K562 (cell line): ENCODE results near the gene E2F7. TPM values are rescaled to one million over a fixed set of nuclear protein-coding genes. Genes with fewer than 3 reads are reported as not detected.

ENCODE experiments used
- ATAC-seq: fragments of 200-7000 bp; cut with Tn5 transposase; 3 replicates; pipeline ENCODE4 v1.9.1; 2020; ENCODE audit warnings: moderate library complexity
- BruUV-seq: library from RNA; stranded (reverse); fragments of 400-500 nt; replicated peaks from 2 replicates; lab custom pipeline; 2021; lab: Mats Ljungman, UMichigan
- CTCF ChIA-PET: fragments of 300-600 bp; formaldehyde crosslinking; extraction: SDS; loops from one replicate; lab custom pipeline; 2021; ENCODE audit warnings: low intra/inter-chr PET ratio; lab: Yijun Ruan, JAX
- POLR2A ChIA-PET: fragments of 300-600, 350-650 bp; sonication (Branson Sonifier 250); formaldehyde crosslinking; extraction: SDS; loops from one replicate; lab custom pipeline; 2021; ENCODE audit warnings: antibody characterized with exemption, inconsistent platforms; lab: Yijun Ruan, JAX
- DNase-seq, 4 experiments: peaks; one replicate each; pipeline versions ENCODE4 v3.0.0 to v3.0.0-alpha.2; 2011 to 2018; ENCODE audit warnings: low spot score in 3 of 4, mixed read lengths in 3 of 4; ENCODE audit errors: extremely low read depth in 1 of 4
- FAIRE-seq: peaks from 2 replicates; lab custom pipeline; 2011; peaks lifted over from hg19 to GRCh38; lab: Jason Lieb, UNC
- H2AFZ ChIP-seq: 2 replicates; pipeline ENCODE4 v1.6.0; 2011; ENCODE audit warnings: low read depth, low read length, control low read depth, inconsistent platforms
- H3K27ac ChIP-seq: fragments of 200-600 bp; 3 replicates; pipeline ENCODE4 v1.8.0; 2011; ENCODE audit warnings: low read depth, mild to moderate bottlenecking, control low read depth, inconsistent platforms, low read length, moderate library complexity, mixed read lengths; ENCODE audit errors: extremely low read depth
- H3K27me3 ChIP-seq, 2 experiments: fragments of 300-600 bp in 1 of 2; 2 replicates in 1 of 2; 3 replicates in 1 of 2; pipeline versions ENCODE4 v1.6.0 to v1.8.0; 2011; ENCODE audit warnings: inconsistent platforms in 2 of 2, low read length in 2 of 2, mild to moderate bottlenecking in 1 of 2, mixed read lengths in 1 of 2, moderate library complexity in 1 of 2; ENCODE audit not compliant: control insufficient read depth in 2 of 2, insufficient read depth in 2 of 2
- H3K36me3 ChIP-seq: fragments of 300-600 bp; 3 replicates; pipeline ENCODE4 v1.8.0; 2011; ENCODE audit warnings: mild to moderate bottlenecking, low read length, inconsistent platforms; ENCODE audit not compliant: control insufficient read depth, insufficient read depth
- H3K4me1 ChIP-seq, 2 experiments: fragments of 200-600 bp in 1 of 2; replicated peaks in 1 of 2; 2 replicates in 1 of 2; 3 replicates in 1 of 2; pipeline versions ENCODE4 v1.5.1 to v1.8.0; 2011; ENCODE audit warnings: inconsistent platforms in 2 of 2, low read length in 2 of 2, mild to moderate bottlenecking in 1 of 2, mixed read lengths in 1 of 2, moderate library complexity in 1 of 2; ENCODE audit not compliant: control insufficient read depth in 2 of 2, insufficient read depth in 2 of 2
- H3K4me2 ChIP-seq: 2 replicates; pipeline ENCODE4 v1.6.1; 2011; ENCODE audit warnings: low read length, control low read depth, inconsistent platforms, mixed read lengths; ENCODE audit not compliant: insufficient read depth
- H3K4me3 ChIP-seq: fragments of 200-600 bp; sonication (generic), shearing (Covaris generic); 2 replicates; pipeline ENCODE4 v1.5.1; 2016; ENCODE audit warnings: control low read depth, inconsistent platforms
- H3K79me2 ChIP-seq: fragments of 200-600 bp; 3 replicates; pipeline ENCODE4 v1.8.0; 2011; ENCODE audit warnings: low read length, inconsistent platforms; ENCODE audit not compliant: control insufficient read depth, insufficient read depth
- H3K9ac ChIP-seq, 2 experiments: 2 replicates each; pipeline versions ENCODE4 v1.6.0 to v1.6.1; 2011; ENCODE audit warnings: low read depth in 2 of 2, low read length in 2 of 2, control low read depth in 1 of 2, inconsistent platforms in 1 of 2, mild to moderate bottlenecking in 1 of 2, mixed read lengths in 1 of 2; ENCODE audit not compliant: insufficient read depth in 1 of 2
- H3K9me1 ChIP-seq: one replicate; pipeline ENCODE4 v1.6.0; 2011; ENCODE audit warnings: inconsistent platforms, mild to moderate bottlenecking, low read length, moderate library complexity; ENCODE audit not compliant: control insufficient read depth, insufficient read depth
- H3K9me3 ChIP-seq: replicated peaks from 2 replicates; pipeline ENCODE4 v1.5.1; 2011; ENCODE audit warnings: low read depth, low read length, inconsistent platforms; ENCODE audit not compliant: control insufficient read depth, insufficient read depth
- H4K20me1 ChIP-seq: replicated peaks from 2 replicates; pipeline ENCODE4 v1.6.1; 2011; ENCODE audit warnings: low read length, inconsistent platforms, mixed read lengths; ENCODE audit not compliant: control insufficient read depth, insufficient read depth
- HIVEP1 ChIP-seq: fragments of 250-450 bp; sonication (Bioruptor Pico); IDR thresholded peaks from 2 replicates; pipeline ENCODE4 v1.4.0; 2020; ENCODE audit warnings: mild to moderate bottlenecking
- NONO ChIP-seq, 2 experiments: fragments of 200-400 bp in 1 of 2; fragments of 450-650 bp in 1 of 2; formaldehyde crosslinking in 1 of 2; IDR thresholded peaks; 2 replicates each; pipeline ENCODE4 v1.6.1; 2017; ENCODE audit warnings: low read depth in 2 of 2, mild to moderate bottlenecking in 2 of 2, moderate library complexity in 2 of 2, low read length in 1 of 2
- SMARCA4 ChIP-seq: fragments of 450-650 bp; IDR thresholded peaks from 2 replicates; pipeline ENCODE4 v1.6.1; 2016
- THRAP3 ChIP-seq: fragments of 450-650 bp; IDR thresholded peaks from 2 replicates; pipeline ENCODE4 v1.6.1; 2016; ENCODE audit warnings: mild to moderate bottlenecking, inconsistent platforms, borderline replicate concordance
- ZBTB17 ChIP-seq: fragments of 450-650 bp; formaldehyde crosslinking; IDR thresholded peaks from 2 replicates; pipeline ENCODE4 v1.4.0; 2020; ENCODE audit warnings: mild to moderate bottlenecking
- ZNF224 ChIP-seq: sonication (generic); formaldehyde crosslinking; IDR thresholded peaks from 2 replicates; pipeline ENCODE4 v1.8.0; 2022; ENCODE audit warnings: mild to moderate bottlenecking, missing genetic modification reagents
- ZNF282 ChIP-seq: sonication (generic); formaldehyde crosslinking; IDR thresholded peaks from 2 replicates; pipeline ENCODE4 v1.8.1; 2023; ENCODE audit warnings: missing genetic modification reagents
- WGBS: fragments of 100-300 bp; shearing (Covaris generic); methylation state at CpG from one replicate; pipeline ENCODE4 v1.1.6; 2016; ENCODE audit warnings: low coverage, mixed read lengths; ENCODE audit not compliant: insufficient coverage; ENCODE audit errors: missing lambda C conversion rate; 5-methylcytosine and 5-hydroxymethylcytosine counted together
- in situ Hi-C: fragments of 300-500 bp; cut with MboI; formaldehyde crosslinking; loops from 4 replicates; pipeline ENCODE4 v1.15.0; 2018; ENCODE audit warnings: inconsistent platforms, mixed read lengths
- intact Hi-C: fragments of 100-400 bp; cut with micrococcal nuclease; formaldehyde crosslinking; loops from 2 replicates; pipeline ENCODE4 v1.14.2; 2022
- polyA plus RNA-seq, 8 experiments: library from polyadenylated mRNA; depleted of rRNA in 4 of 8; stranded (reverse) in 5 of 8; unstranded in 3 of 8; fragments of >200 nt; fragmentation: Nextera tagmentation in 2 of 8; fragmentation: Illumina TruSeq in 1 of 8; extraction: Ambion mirVana in 2 of 8; extraction: Trizol in 1 of 8; gene quantifications; 2 replicates each; pipeline versions ENCODE4 v1.2.1 to v1.2.3, GENCODE V29; 2011 to 2014; ENCODE audit warnings: inconsistent platforms in 1 of 8, missing spikeins in 1 of 8
- total RNA-seq, 7 experiments: library from RNA; depleted of rRNA in 6 of 7; stranded (reverse); fragments of >200 nt in 6 of 7; fragmentation: Illumina TruSeq in 2 of 7; extraction: Trizol in 2 of 7; gene quantifications; 2 replicates each; pipeline versions ENCODE4 v1.2.1 to v1.2.3, GENCODE V29; 2011 to 2021; ENCODE audit warnings: low replicate concordance in 1 of 7
- TF ChIP-seq, protein P1 (sequence below): fragments of 250-450 bp; sonication (Bioruptor Pico); IDR thresholded peaks from 2 replicates; pipeline ENCODE4 v1.8.0; 2021; ENCODE audit warnings: borderline replicate concordance, mild to moderate bottlenecking, moderate library complexity; ENCODE audit not compliant: poor library complexity, severe bottlenecking
- TF ChIP-seq, protein P2 (sequence below): fragments of 250-450 bp; sonication (Bioruptor Pico); IDR thresholded peaks from 2 replicates; pipeline ENCODE4 v1.9.0; 2021; ENCODE audit warnings: mild to moderate bottlenecking
- TF ChIP-seq, protein P3 (sequence below): fragments of 450-650 bp; formaldehyde crosslinking; conservative IDR thresholded peaks from 2 replicates; pipeline ENCODE4 v1.4.0; 2022; ENCODE audit warnings: mild to moderate bottlenecking, missing genetic modification characterization
- TF ChIP-seq, protein P4 (sequence below): sonication (generic); formaldehyde crosslinking; IDR thresholded peaks from 2 replicates; pipeline ENCODE4 v1.8.0; 2022; ENCODE audit warnings: mild to moderate bottlenecking, missing genetic modification reagents

E2F7 gene
- total and polyA plus RNA-seq, 9 of the 15 experiments (the other 6 are each of a cell fraction or from before 2014, with no cell fraction given): 3.4 to 13.6 (median 8.1) TPM

DNA sequence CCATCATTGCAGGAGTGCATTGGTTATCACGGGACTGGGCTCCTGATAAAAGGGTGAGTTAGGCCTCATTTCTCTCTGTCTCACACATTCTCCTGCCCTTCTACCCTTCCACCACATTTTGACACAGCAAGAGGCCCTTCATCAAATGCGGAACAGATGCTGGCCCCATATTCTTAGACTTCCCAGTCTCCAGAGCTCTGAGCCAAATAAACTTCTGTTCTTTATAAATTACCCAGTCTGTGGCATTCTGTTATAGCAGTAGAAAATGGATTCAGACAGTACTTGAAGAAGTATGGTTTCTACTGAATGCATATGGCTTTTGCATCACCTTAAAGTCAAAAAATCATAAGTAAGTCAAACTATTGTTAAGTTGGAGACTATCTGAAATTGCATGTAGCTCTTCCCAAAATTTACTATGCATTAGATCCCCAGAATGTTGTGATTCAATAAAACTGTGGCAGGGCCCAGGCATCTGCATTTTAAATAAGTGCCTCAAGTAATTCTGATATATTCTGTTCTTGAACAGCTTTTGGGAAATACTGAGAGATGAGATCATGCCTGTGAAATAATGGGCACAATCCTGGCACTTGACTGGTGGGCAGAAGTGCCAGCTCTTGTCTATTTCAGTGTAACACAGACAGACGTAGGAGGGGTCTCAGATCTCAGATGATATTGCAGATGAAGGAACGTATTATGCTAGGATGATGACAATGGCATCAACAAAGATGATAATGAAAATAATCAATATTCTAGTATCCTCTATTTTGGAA is 68.2 kb downstream of the E2F7 start:
- no TSS peak for BruUV-seq
- Histone ChIP-seq H3K27me3 (peaks cover 0 to 9% of the 10 kb centered on the region in 2 experiments; a peak in 2 of 5 replicates), H3K4me1 (no peaks in the 10 kb centered on the region; a peak in 1 of 5 replicates), H3K27ac (no peak overlapping the region), H4K20me1 (no peaks in the 10 kb centered on the region), H3K9ac (no peak overlapping the region), H3K9me1 (no peaks in the 10 kb centered on the region), H3K79me2 (no peaks in the 10 kb centered on the region), H3K4me3 (no peak overlapping the region), H3K9me3 (no peaks in the 10 kb centered on the region), H3K4me2 (no peak overlapping the region), H2AFZ (no peak overlapping the region), H3K36me3 (no peaks in the 10 kb centered on the region)
- no peak for DNase-seq
- WGBS: 3% methylated on average over 4 of the region's 4 CpGs
- FAIRE-seq: no peak
- intact Hi-C loops (no loop called here), in situ Hi-C loops (no loop called here)
- ChIA-PET POLR2A (interaction anchor here (0.6 to 1.3 kb wide), 2 partner anchors 14 to 32 kb away, joined by 3 read pairs; no protein-coding TSS in a partner anchor), CTCF (no interaction called here)
- no peak for ATAC-seq
- TF ChIP-seq ZNF224 (CRISPR knock-in tag): no peak

DNA sequence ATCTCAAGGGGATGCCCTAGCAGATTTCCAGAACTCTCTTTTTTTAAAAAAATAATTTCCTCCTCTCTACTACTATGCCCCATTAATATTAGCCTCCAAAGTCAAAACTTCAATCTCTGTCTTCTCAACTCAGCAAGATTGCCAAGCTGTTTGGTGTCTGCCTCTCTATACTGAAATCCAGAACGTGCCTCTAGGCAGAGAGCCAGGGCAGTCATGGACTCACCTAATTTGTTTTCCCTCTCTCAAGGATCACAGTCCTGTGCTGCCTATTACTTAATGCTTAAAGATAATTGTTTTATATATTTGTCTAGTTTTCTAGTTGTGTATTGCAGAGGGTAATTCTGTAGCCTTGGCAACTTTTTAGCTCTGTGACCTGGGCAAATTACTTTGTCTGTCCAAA is 74.7 kb downstream of the E2F7 start:
- no peaks in the 10 kb centered on the region for H3K79me2 ChIP-seq
- H3K9ac ChIP-seq: no peak overlapping the region
- H3K4me2 ChIP-seq: no peak overlapping the region
- no peaks in the 10 kb centered on the region for H3K27me3 ChIP-seq
- BruUV-seq: no TSS peak
- no peaks in the 10 kb centered on the region for H4K20me1 ChIP-seq
- in situ Hi-C loops: no loop called here
- ChIA-PET CTCF (no interaction called here), POLR2A (no interaction called here)
- H3K4me1 ChIP-seq: no peaks in the 10 kb centered on the region
- H3K27ac ChIP-seq: no peak overlapping the region
- no peak overlapping the region for H3K4me3 ChIP-seq
- no peaks in the 10 kb centered on the region for H3K9me1 ChIP-seq
- FAIRE-seq (no peak), DNase-seq (no peak), ATAC-seq (no peak)
- 0% methylated on average over 1 of the region's 1 CpG for WGBS
- intact Hi-C loops: no loop called here
- H3K36me3 ChIP-seq: no peaks in the 10 kb centered on the region
- no peak overlapping the region for H2AFZ ChIP-seq
- H3K9me3 ChIP-seq: no peaks in the 10 kb centered on the region
- TF ChIP-seq, protein P1, sequence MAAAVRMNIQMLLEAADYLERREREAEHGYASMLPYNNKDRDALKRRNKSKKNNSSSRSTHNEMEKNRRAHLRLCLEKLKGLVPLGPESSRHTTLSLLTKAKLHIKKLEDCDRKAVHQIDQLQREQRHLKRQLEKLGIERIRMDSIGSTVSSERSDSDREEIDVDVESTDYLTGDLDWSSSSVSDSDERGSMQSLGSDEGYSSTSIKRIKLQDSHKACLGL (CRISPR knock-in tag): no peak
- TF ChIP-seq, protein P2, sequence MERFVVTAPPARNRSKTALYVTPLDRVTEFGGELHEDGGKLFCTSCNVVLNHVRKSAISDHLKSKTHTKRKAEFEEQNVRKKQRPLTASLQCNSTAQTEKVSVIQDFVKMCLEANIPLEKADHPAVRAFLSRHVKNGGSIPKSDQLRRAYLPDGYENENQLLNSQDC (CRISPR knock-in tag): no peak
- TF ChIP-seq NONO (IDR thresholded peaks at IDR 0.05; ENCODE audit: low read depth in 2 of 2, low read length in 1 of 2) (no peak), THRAP3 (no peak), SMARCA4 (no peak), ZNF282 (CRISPR knock-in tag) (no peak), ZBTB17 (CRISPR knock-in tag) (no peak), HIVEP1 (no peak)
- TF ChIP-seq, protein P3, sequence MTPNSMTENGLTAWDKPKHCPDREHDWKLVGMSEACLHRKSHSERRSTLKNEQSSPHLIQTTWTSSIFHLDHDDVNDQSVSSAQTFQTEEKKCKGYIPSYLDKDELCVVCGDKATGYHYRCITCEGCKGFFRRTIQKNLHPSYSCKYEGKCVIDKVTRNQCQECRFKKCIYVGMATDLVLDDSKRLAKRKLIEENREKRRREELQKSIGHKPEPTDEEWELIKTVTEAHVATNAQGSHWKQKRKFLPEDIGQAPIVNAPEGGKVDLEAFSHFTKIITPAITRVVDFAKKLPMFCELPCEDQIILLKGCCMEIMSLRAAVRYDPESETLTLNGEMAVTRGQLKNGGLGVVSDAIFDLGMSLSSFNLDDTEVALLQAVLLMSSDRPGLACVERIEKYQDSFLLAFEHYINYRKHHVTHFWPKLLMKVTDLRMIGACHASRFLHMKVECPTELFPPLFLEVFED (CRISPR knock-in tag): no peak
- TF ChIP-seq, protein P4, sequence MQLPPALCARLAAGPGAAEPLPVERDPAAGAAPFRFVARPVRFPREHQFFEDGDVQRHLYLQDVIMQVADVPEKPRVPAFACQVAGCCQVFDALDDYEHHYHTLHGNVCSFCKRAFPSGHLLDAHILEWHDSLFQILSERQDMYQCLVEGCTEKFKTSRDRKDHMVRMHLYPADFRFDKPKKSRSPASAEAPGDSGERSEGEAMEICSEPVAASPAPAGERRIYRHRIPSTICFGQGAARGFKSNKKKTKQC (CRISPR knock-in tag): no peak
